ENCODE results near the gene ENTPD3.

DNA sequence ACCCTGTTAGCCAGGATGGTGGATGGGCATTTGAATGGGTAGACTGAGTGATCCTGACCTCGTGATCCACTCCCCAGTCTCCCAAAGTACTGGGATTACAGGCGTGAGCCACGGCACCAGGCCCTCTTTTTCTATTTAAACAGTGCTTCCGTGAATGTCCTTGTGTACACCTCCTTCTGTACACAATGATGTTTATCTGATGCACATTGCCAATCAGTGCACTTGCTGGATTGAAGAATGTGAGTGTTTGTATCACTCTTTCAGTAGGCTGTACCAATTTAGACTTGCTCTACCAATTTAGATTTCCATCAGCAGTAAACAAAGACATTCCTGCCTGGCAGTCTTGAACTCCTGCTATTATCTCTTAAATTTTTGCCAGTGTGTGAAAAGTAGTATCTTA lies 81.0 kb downstream of the ENTPD3 start:
- TF ChIP-seq POLR2A (IDR thresholded peaks at IDR 0.05), result no peak
- TF ChIP-seq, protein P1, sequence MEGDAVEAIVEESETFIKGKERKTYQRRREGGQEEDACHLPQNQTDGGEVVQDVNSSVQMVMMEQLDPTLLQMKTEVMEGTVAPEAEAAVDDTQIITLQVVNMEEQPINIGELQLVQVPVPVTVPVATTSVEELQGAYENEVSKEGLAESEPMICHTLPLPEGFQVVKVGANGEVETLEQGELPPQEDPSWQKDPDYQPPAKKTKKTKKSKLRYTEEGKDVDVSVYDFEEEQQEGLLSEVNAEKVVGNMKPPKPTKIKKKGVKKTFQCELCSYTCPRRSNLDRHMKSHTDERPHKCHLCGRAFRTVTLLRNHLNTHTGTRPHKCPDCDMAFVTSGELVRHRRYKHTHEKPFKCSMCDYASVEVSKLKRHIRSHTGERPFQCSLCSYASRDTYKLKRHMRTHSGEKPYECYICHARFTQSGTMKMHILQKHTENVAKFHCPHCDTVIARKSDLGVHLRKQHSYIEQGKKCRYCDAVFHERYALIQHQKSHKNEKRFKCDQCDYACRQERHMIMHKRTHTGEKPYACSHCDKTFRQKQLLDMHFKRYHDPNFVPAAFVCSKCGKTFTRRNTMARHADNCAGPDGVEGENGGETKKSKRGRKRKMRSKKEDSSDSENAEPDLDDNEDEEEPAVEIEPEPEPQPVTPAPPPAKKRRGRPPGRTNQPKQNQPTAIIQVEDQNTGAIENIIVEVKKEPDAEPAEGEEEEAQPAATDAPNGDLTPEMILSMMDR (IDR thresholded peaks at IDR 0.05), result no peak

Measured in sigmoid colon (tissue), 3 donors.